OCI-LY7 (cell line): Measurements from ENCODE around the gene THUMPD1. TPM values are rescaled to one million over a fixed set of nuclear protein-coding genes. Genes with fewer than 3 reads are reported as not detected.

Experiments used
- BruUV-seq: library from RNA; stranded (reverse); fragments of 400-500 nt; replicated peaks from 2 replicates; lab custom pipeline; 2021; lab: Mats Ljungman, UMichigan
- CTCF ChIA-PET: fragments of 300-600 bp; sonication (Branson Sonifier 250); formaldehyde crosslinking; loops from one replicate; lab custom pipeline; 2022; ENCODE audit warnings: antibody characterized with exemption; ENCODE audit not compliant: unreplicated experiment; lab: Charles Lee
- POLR2A ChIA-PET: fragments of 300-600 bp; sonication (Branson Sonifier 250); formaldehyde crosslinking; loops from one replicate; lab custom pipeline; 2022; ENCODE audit warnings: antibody characterized with exemption; lab: Charles Lee
- DNase-seq: peaks from one replicate; pipeline ENCODE4 v3.0.0-alpha.2; 2015; ENCODE audit warnings: low spot score
- H2AFZ ChIP-seq: fragments of 200-600 bp; sonication (generic), shearing (Covaris generic); 2 replicates; pipeline ENCODE4 v1.6.1; 2014; ENCODE audit warnings: mild to moderate bottlenecking, antibody characterized with exemption, low read length, moderate library complexity
- H3K27ac ChIP-seq: fragments of 200-600 bp; sonication (generic); 2 replicates; pipeline ENCODE4 v1.5.1; 2014; ENCODE audit warnings: mixed run types, low read depth, mild to moderate bottlenecking, moderate library complexity, low read length, inconsistent platforms; ENCODE audit not compliant: poor library complexity, severe bottlenecking
- H3K36me3 ChIP-seq: fragments of 200-600 bp; sonication (generic); 2 replicates; pipeline ENCODE4 v1.6.1; 2014; ENCODE audit warnings: mild to moderate bottlenecking, antibody characterized with exemption, low read length, moderate library complexity, mixed read lengths; ENCODE audit not compliant: insufficient read depth
- H3K4me1 ChIP-seq: fragments of 200-600 bp; sonication (generic); 2 replicates; pipeline ENCODE4 v1.5.1; 2014; ENCODE audit warnings: mild to moderate bottlenecking, low read length; ENCODE audit not compliant: insufficient read depth, poor library complexity, severe bottlenecking
- H3K4me2 ChIP-seq: fragments of 200-600 bp; sonication (generic); 2 replicates; pipeline ENCODE4 v1.6.1; 2014; ENCODE audit warnings: mild to moderate bottlenecking, low read length
- H3K4me3 ChIP-seq: fragments of 200-600 bp; sonication (generic); 2 replicates; pipeline ENCODE4 v1.5.1; 2014; ENCODE audit warnings: mild to moderate bottlenecking, low read depth, low read length; ENCODE audit not compliant: poor library complexity, severe bottlenecking
- H3K79me2 ChIP-seq: fragments of 200-600 bp; sonication (generic); 2 replicates; pipeline ENCODE4 v1.6.1; 2016; ENCODE audit warnings: low read depth, mild to moderate bottlenecking, low read length, moderate library complexity, mixed read lengths; ENCODE audit not compliant: insufficient read depth
- H3K9me2 ChIP-seq: fragments of 200-600 bp; sonication (generic); 2 replicates; pipeline ENCODE4 v1.6.1; 2016; ENCODE audit warnings: mild to moderate bottlenecking, low read length, mixed read lengths; ENCODE audit not compliant: insufficient read depth
- H3K9me3 ChIP-seq: fragments of 200-600 bp; sonication (generic); 2 replicates; pipeline ENCODE4 v1.6.1; 2014; ENCODE audit warnings: mild to moderate bottlenecking, mixed run types, low read length, mixed read lengths
- H4K20me1 ChIP-seq: fragments of 200-600 bp; sonication (generic); 2 replicates; pipeline ENCODE4 v1.6.1; 2014; ENCODE audit warnings: mild to moderate bottlenecking, antibody characterized with exemption, low read length, moderate library complexity, mixed read lengths; ENCODE audit not compliant: insufficient read depth
- CTCF ChIP-seq: fragments of 200-600 bp; sonication (generic); conservative IDR thresholded peaks from 2 replicates; pipeline ENCODE4 v1.5.1; 2014; ENCODE audit warnings: mild to moderate bottlenecking, antibody characterized with exemption, low read length, moderate library complexity, mixed read lengths
- EZH2phosphoT487 ChIP-seq: fragments of 200-600 bp; sonication (generic); IDR thresholded peaks from 2 replicates; pipeline ENCODE4 v1.6.1; 2018; ENCODE audit warnings: low read depth, borderline replicate concordance, mild to moderate bottlenecking, mixed run types, antibody characterized with exemption, low read length, moderate library complexity, mixed read lengths
- intact Hi-C: fragments of 100-400 bp; cut with micrococcal nuclease; formaldehyde crosslinking; loops from one replicate; pipeline ENCODE4 v1.10.0; 2022; ENCODE audit not compliant: unreplicated experiment
- total RNA-seq, 2 experiments: library from RNA; depleted of rRNA in 1 of 2; stranded (reverse); fragments of >200 nt in 1 of 2; shearing (Covaris generic) in 1 of 2; gene quantifications; 2 replicates each; pipeline ENCODE4 v1.2.3, GENCODE V29; 2014 to 2022

The THUMPD1 gene
- total RNA-seq, 2 experiments from 2014 or later: 48.2 to 48.3 TPM

- Histone ChIP-seq H4K20me1 (no peaks in the 10 kb centered on the region), H3K36me3 (no peaks in the 10 kb centered on the region), H2AFZ (no peak overlapping the region), H3K27ac (no peak overlapping the region), H3K4me1 (peaks cover 12% of the 10 kb centered on the region), H3K4me3 (no peak overlapping the region), H3K79me2 (no peaks in the 10 kb centered on the region), H3K4me2 (no peak overlapping the region), H3K9me2 (no peaks in the 10 kb centered on the region), H3K9me3 (peaks cover under 1% of the 10 kb centered on the region; the same call in 1 of the 2 replicates)
- no peak for DNase-seq
- no TSS peak for BruUV-seq
- no peak for TF ChIP-seq EZH2phosphoT487
- TF ChIP-seq CTCF: no peak
- CTCF ChIA-PET: no interaction called here
- POLR2A ChIA-PET: no interaction called here
- intact Hi-C loops: no loop called here
These were observed 26.5 kb upstream of the THUMPD1 start for GRCh38 chr16:20768121-20768520.

GRCh38 chr16:20767577-20767976 lies 26.0 kb upstream of the THUMPD1 start:
- BruUV-seq: no TSS peak
- no peak overlapping the region for H2AFZ ChIP-seq
- ChIA-PET CTCF (no interaction called here), POLR2A (no interaction called here)
- H3K4me2 ChIP-seq: no peak overlapping the region
- no peak overlapping the region for H3K27ac ChIP-seq
- H3K4me3 ChIP-seq: no peak overlapping the region
- no peaks in the 10 kb centered on the region for H3K9me2 ChIP-seq
- TF ChIP-seq CTCF (no peak), EZH2phosphoT487 (no peak)
- H3K79me2 ChIP-seq: no peaks in the 10 kb centered on the region
- peaks cover 13% of the 10 kb centered on the region for H3K4me1 ChIP-seq
- intact Hi-C loops: no loop called here
- no peaks in the 10 kb centered on the region for H4K20me1 ChIP-seq
- H3K36me3 ChIP-seq: no peaks in the 10 kb centered on the region
- no peak for DNase-seq
- H3K9me3 ChIP-seq: peaks cover 6% of the 10 kb centered on the region

GRCh38 chr16:20766294-20766693 lies 24.7 kb upstream of the THUMPD1 start:
- no peak overlapping the region for H3K4me3 ChIP-seq
- no peak overlapping the region for H2AFZ ChIP-seq
- DNase-seq: no peak
- peaks cover 18% of the 10 kb centered on the region for H3K9me3 ChIP-seq
- H3K9me2 ChIP-seq: no peaks in the 10 kb centered on the region
- no peaks in the 10 kb centered on the region for H4K20me1 ChIP-seq
- H3K36me3 ChIP-seq: no peaks in the 10 kb centered on the region; the same call in 1 of the 2 replicates
- H3K79me2 ChIP-seq: no peaks in the 10 kb centered on the region
- H3K4me1 ChIP-seq: peaks cover 13% of the 10 kb centered on the region
- ChIA-PET POLR2A (interaction anchor here (1.6 kb wide), 1 partner anchor 40 kb away, joined by 5 read pairs; the partner anchor contains the start of genes ERI2 and REXO5), CTCF (no interaction called here)
- intact Hi-C loops: no loop called here
- TF ChIP-seq CTCF (no peak), EZH2phosphoT487 (no peak)
- no peak overlapping the region for H3K27ac ChIP-seq
- BruUV-seq: no TSS peak
- H3K4me2 ChIP-seq: no peak overlapping the region
